Hypothalamus (tissue), 51 donors: ENCODE measurements around the gene TTPAL.

ENCODE experiments used
- DNase-seq, 51 donors: peaks; one replicate each; lab custom pipeline; 2025; lab: John Stamatoyannopoulos, UW

Gene TTPAL

GRCh38 chr20:44439318-44439717, 36.4 kb upstream of the TTPAL start:
- no peak for DNase-seq

- no peak for DNase-seq
Measured at GRCh38 chr20:44442298-44443070, 33.2 kb upstream of the TTPAL start.

GRCh38 chr20:44445742-44446710, 29.6 kb upstream of the TTPAL start:
- DNase-seq: no peak

DNA sequence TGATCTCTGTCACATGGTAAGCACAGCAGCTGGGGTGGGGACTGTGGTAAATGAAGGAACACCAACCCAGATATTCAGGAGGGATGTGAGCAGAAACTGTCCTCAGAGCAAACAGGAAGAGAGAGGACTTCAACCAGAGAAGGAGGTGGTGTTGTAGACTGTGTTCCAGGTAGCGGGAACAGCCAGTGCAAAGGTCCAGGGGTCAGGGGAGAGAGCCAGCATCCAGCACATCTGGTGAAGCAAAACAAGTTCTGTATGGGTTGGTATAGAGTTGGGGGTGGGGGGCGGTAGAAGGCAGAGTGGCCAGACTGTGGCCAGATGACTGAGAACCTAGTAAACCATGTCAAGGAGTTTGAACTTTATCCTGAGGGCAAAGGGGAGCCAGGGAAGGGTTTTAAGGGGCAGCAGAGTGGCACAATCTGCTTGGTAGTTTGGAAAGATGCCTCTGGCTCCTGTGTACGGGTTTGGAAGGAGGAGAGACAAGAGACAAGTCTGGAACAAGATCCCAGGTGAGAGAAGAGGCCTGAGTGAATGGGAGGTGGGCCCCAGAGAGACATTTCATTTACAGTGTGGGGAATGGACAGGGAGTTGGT, 27.8 kb upstream of the TTPAL start:
- DNase-seq: no peak

- DNase-seq: no peak
Measured at GRCh38 chr20:44448753-44449546, 26.7 kb upstream of the TTPAL start.

GRCh38 chr20:44449864-44450263, 25.8 kb upstream of the TTPAL start:
- DNase-seq: no peak

- DNase-seq: no peak
Measured at GRCh38 chr20:44450281-44450889, 25.3 kb upstream of the TTPAL start.

- no peak for DNase-seq
Measured at GRCh38 chr20:44450903-44451450, 24.7 kb upstream of the TTPAL start.

GRCh38 chr20:44454306-44454963, 21.2 kb upstream of the TTPAL start:
- DNase-seq: no peak

DNA sequence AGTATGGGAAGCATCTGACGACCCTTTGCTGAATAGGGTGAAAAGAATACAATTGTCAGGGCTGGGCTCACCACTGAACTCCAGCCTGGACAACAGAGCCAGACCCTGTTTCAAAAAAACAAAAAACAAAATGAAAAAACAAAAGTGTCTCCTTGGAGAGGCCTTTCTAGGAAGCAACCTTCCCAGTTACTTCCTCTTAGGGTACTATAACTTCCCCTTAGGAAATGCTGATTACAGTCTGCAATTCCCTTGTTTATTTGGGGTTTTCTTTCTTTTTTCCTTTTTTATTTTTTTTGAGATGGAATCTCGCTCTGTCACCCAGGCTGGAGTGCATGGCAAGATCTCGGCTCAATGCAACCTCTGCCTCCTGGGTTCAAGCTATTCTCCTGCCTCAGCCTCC, 20.5 kb upstream of the TTPAL start:
- DNase-seq: no peak

DNA sequence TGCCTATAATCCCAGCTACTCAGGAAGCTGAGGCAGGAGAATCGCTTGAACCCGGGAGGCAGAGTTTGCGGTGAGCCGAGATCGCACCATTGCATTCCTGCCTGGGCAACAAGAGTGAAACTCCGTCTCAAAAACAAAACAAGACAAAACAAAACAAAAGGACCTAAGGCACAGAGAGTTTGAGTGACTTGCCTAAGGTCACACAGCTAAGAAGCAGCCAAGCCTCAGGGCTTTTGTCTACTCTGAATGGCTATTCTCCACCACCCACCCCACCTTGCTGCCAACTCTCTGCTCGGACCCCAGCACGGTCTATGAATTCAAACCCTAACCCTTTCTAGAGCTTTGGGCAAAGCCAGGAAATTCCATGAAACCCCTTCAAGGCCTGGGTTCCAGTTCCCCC, 19.1 kb upstream of the TTPAL start:
- DNase-seq: no peak

- DNase-seq: no peak
Measured at GRCh38 chr20:44457016-44457415, 18.7 kb upstream of the TTPAL start.

DNA sequence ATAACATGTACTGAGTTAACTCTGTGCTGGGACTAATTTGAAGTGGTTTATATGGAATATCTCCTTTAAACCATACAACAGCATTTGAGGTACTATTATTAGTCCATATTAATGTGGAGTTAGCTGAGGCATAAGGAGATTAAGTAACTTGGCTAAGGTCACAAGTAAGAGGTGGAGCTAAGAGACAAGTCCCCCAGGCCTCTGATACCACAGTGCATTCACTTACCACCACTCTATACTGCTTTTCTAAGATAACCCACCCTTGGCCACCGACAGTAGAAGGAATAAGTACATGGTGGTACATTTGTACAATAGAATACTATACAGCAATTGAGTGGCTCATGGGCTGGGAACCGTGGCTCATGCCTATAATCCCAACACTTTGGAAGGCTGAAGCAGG, 16.4 kb upstream of the TTPAL start:
- DNase-seq: no peak

DNA sequence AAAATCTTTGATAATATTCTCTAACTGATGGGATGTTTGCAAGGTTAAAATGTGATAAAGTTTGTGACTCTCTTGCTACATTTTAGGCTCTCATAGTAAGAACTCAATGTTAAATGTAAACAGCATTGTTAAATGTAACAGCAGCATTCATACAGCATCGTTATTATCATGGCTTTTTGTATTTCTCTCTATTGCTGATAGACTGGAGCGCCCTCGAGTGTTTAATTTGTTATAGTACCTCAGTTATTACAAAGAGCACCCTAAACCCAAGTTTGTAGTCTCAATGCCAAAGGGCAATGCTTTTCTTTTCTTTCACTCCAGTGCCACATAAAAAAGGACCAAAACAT, 14.9 kb upstream of the TTPAL start:
- peak in 1 of 51 donors; percentile 16 for DNase-seq

DNA sequence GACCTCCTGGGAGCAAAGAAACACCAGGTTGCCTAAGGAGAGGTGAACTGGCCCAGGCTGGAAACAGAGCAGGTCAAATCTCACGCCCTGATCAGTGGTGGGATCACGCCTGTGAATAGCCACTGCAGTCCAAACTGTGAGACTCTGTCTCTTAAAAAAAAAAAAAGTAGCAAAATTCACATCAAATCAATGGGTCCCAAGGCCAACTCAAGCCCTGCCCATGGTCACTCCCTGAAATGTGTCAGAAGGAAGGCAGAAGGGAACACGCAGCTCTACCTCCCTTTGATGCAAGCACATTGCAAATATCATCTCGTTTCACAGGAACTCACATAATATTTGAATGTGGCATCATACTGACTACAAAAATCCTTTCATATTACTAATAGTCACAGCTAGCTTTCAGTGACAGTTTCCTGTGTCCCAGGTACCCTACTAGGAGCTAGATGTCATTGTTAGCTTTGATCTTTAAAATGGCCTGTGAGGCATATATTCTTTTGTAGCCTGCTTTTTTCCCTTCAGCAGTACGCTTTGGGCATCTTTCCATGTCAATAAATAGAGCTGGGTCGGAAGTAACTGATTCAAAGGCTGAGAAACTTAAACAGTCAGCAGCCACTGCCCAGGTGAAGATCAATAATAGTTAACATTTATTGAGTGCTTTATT, 14.4 kb upstream of the TTPAL start:
- DNase-seq: no peak

- DNase-seq: no peak
Measured at GRCh38 chr20:44461803-44462174, 13.9 kb upstream of the TTPAL start.

DNA sequence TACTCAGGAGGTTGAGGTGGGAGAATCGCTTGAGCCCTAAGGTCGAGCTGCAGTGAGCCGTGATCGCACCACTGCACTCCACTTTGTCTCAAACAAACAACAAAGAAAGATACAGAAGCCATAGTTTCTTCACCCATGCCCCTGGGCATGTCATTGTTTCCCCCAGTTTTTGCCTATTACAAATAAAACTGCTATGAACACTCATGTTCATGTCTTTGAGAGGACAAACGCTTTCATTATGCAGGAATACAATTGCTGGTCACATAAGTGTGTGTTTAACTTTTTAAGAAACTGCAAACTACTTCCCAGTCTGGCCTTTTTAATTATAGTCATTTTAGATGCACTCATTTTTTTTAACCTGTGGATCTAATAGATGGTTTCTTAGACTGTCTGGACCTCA, 12.2 kb upstream of the TTPAL start:
- DNase-seq: no peak

GRCh38 chr20:44464514-44464913, 11.2 kb upstream of the TTPAL start:
- DNase-seq: no peak

GRCh38 chr20:44465001-44465560, 10.6 kb upstream of the TTPAL start:
- no peak for DNase-seq
